IMR-90 (cell line): Measurements from ENCODE around the gene GMPPA. TPM values are rescaled to one million over a fixed set of nuclear protein-coding genes. Genes with fewer than 3 reads are reported as not detected.

ENCODE experiments used
- ATAC-seq: fragments of 200-7000 bp; cut with Tn5 transposase; 2 replicates; pipeline ENCODE4 v1.9.1; 2020; ENCODE audit warnings: low read depth, mild to moderate bottlenecking, moderate library complexity
- BruUV-seq: library from RNA; stranded (reverse); fragments of 400-500 nt; replicated peaks from 2 replicates; lab custom pipeline; 2021; lab: Mats Ljungman, UMichigan
- CTCF ChIA-PET: fragments of 300-600 bp; formaldehyde crosslinking; extraction: SDS; loops from one replicate; lab custom pipeline; 2021; ENCODE audit warnings: antibody characterized with exemption; lab: Yijun Ruan, JAX
- POLR2A ChIA-PET: fragments of 300-600 bp; sonication (Branson Sonifier 250); formaldehyde crosslinking; loops from one replicate; lab custom pipeline; 2022; ENCODE audit warnings: antibody characterized with exemption; ENCODE audit not compliant: unreplicated experiment; lab: Charles Lee
- DNase-seq: peaks from one replicate; pipeline ENCODE4 v3.0.0; 2013
- H2AFZ ChIP-seq: replicated peaks from 2 replicates; pipeline ENCODE3; 2013; ENCODE audit warnings: low read length, mild to moderate bottlenecking; ENCODE audit not compliant: poor library complexity
- H2AK5ac ChIP-seq: 2 replicates; pipeline ENCODE4 v1.6.1; 2013; ENCODE audit warnings: low read depth, low read length, inconsistent platforms
- H2AK9ac ChIP-seq: replicated peaks from 2 replicates; pipeline ENCODE3; 2013; ENCODE audit warnings: mild to moderate bottlenecking, low read depth, low read length, moderate library complexity; ENCODE audit not compliant: poor library complexity
- H2BK120ac ChIP-seq: 2 replicates; pipeline ENCODE4 v1.6.1; 2013; ENCODE audit warnings: low read depth, low read length, inconsistent platforms
- H2BK15ac ChIP-seq: 3 replicates; pipeline ENCODE4 v1.6.1; 2013; ENCODE audit warnings: low read depth, low read length, inconsistent platforms
- H2BK20ac ChIP-seq: 2 replicates; pipeline ENCODE4 v1.6.1; 2013; ENCODE audit warnings: low read depth, mild to moderate bottlenecking, inconsistent platforms, low read length, moderate library complexity
- H2BK5ac ChIP-seq: 2 replicates; pipeline ENCODE4 v1.6.1; 2013; ENCODE audit warnings: mild to moderate bottlenecking, low read depth, low read length, inconsistent platforms; ENCODE audit not compliant: poor library complexity, severe bottlenecking
- H3K14ac ChIP-seq: replicated peaks from 2 replicates; pipeline ENCODE4 v1.6.1; 2013; ENCODE audit warnings: low read depth, low read length, inconsistent platforms
- H3K18ac ChIP-seq: 2 replicates; pipeline ENCODE4 v1.6.1; 2013; ENCODE audit warnings: low read depth, low read length, control low read depth
- H3K23ac ChIP-seq: 2 replicates; pipeline ENCODE4 v1.6.1; 2013; ENCODE audit warnings: low read depth, low read length, inconsistent platforms
- H3K27ac ChIP-seq: 2 replicates; pipeline ENCODE4 v1.5.1; 2013; ENCODE audit warnings: mild to moderate bottlenecking, control low read depth, low read length; ENCODE audit not compliant: insufficient read depth
- H3K27me3 ChIP-seq: 2 replicates; pipeline ENCODE4 v1.6.1; 2013; ENCODE audit warnings: low read length; ENCODE audit not compliant: control insufficient read depth, insufficient read depth
- H3K36me3 ChIP-seq: 2 replicates; pipeline ENCODE4 v1.6.1; 2013; ENCODE audit warnings: low read length, mixed read lengths; ENCODE audit not compliant: control insufficient read depth, insufficient read depth
- H3K4ac ChIP-seq: 2 replicates; pipeline ENCODE4 v1.6.1; 2013; ENCODE audit warnings: low read depth, low read length, inconsistent platforms
- H3K4me1 ChIP-seq: 2 replicates; pipeline ENCODE4 v1.6.1; 2013; ENCODE audit warnings: low read length, mixed read lengths; ENCODE audit not compliant: control insufficient read depth, insufficient read depth
- H3K4me2 ChIP-seq: 2 replicates; pipeline ENCODE4 v1.6.1; 2013; ENCODE audit warnings: low read depth, mild to moderate bottlenecking, control low read depth, low read length, moderate library complexity
- H3K4me3 ChIP-seq: 2 replicates; pipeline ENCODE4 v1.5.1; 2013; ENCODE audit warnings: low read depth, mild to moderate bottlenecking, control low read depth, low read length, moderate library complexity; ENCODE audit not compliant: insufficient read depth
- H3K56ac ChIP-seq: 2 replicates; pipeline ENCODE4 v1.6.1; 2013; ENCODE audit warnings: low read length, inconsistent platforms; ENCODE audit not compliant: insufficient read depth; ENCODE audit errors: extremely low read depth
- H3K79me1 ChIP-seq, 2 experiments: 2 replicates each; pipeline ENCODE4 v1.6.1; 2013; ENCODE audit warnings: low read length in 2 of 2, inconsistent platforms in 1 of 2, low read depth in 1 of 2
- H3K9ac ChIP-seq: 2 replicates; pipeline ENCODE4 v1.6.1; 2013; ENCODE audit warnings: low read depth, low read length, control low read depth
- H3K9me1 ChIP-seq: 2 replicates; pipeline ENCODE4 v1.6.1; 2013; ENCODE audit warnings: low read length, inconsistent platforms; ENCODE audit not compliant: insufficient read depth
- H3K9me3 ChIP-seq: 2 replicates; pipeline ENCODE4 v1.6.1; 2013; ENCODE audit warnings: low read length; ENCODE audit not compliant: control insufficient read depth, insufficient read depth
- H4K20me1 ChIP-seq: 2 replicates; pipeline ENCODE4 v1.6.1; 2013; ENCODE audit warnings: low read length, inconsistent platforms; ENCODE audit not compliant: insufficient read depth
- H4K5ac ChIP-seq: 2 replicates; pipeline ENCODE4 v1.6.1; 2013; ENCODE audit warnings: mild to moderate bottlenecking, low read depth, low read length, control low read depth
- H4K8ac ChIP-seq, 2 experiments: 2 replicates each; pipeline ENCODE4 v1.6.1; 2013; ENCODE audit warnings: low read depth in 2 of 2, low read length in 2 of 2, control low read depth in 1 of 2, inconsistent platforms in 1 of 2
- H4K91ac ChIP-seq: 2 replicates; pipeline ENCODE4 v1.6.1; 2013; ENCODE audit warnings: low read depth, low read length, inconsistent platforms; ENCODE audit not compliant: insufficient read depth
- CEBPB ChIP-seq: IDR thresholded peaks from 2 replicates; pipeline ENCODE4 v1.6.1; 2012; ENCODE audit warnings: low read depth, low read length, improper control_type of control experiment
- CHD1 ChIP-seq: IDR thresholded peaks from 2 replicates; pipeline ENCODE4 v1.6.1; 2012; ENCODE audit warnings: low read depth, low read length, improper control_type of control experiment
- CTCF ChIP-seq: conservative IDR thresholded peaks from 2 replicates; pipeline ENCODE4 v1.5.1; 2012; ENCODE audit warnings: mild to moderate bottlenecking, low read depth, low read length, improper control_type of control experiment
- ELK1 ChIP-seq: fragments of 150-350 bp; IDR thresholded peaks from 2 replicates; pipeline ENCODE4 v1.6.1; 2016; ENCODE audit warnings: low read depth, mild to moderate bottlenecking, low read length, moderate library complexity, borderline replicate concordance
- MAZ ChIP-seq: IDR thresholded peaks from 2 replicates; pipeline ENCODE4 v1.6.1; 2012; ENCODE audit warnings: low read depth, mild to moderate bottlenecking, low read length, improper control_type of control experiment, moderate library complexity, borderline replicate concordance
- MXI1 ChIP-seq: IDR thresholded peaks from 2 replicates; pipeline ENCODE4 v1.6.1; 2012; ENCODE audit warnings: low read depth, mild to moderate bottlenecking, low read length, moderate library complexity, borderline replicate concordance
- RAD21 ChIP-seq: IDR thresholded peaks from 2 replicates; pipeline ENCODE4 v1.6.1; 2012; ENCODE audit warnings: low read length, improper control_type of control experiment
- SMC3 ChIP-seq: fragments of 150-350 bp; IDR thresholded peaks from 2 replicates; pipeline ENCODE4 v1.6.1; 2016; ENCODE audit warnings: low read depth, mild to moderate bottlenecking, antibody characterized with exemption, low read length, moderate library complexity
- USF2 ChIP-seq: fragments of 150-350 bp; IDR thresholded peaks from 2 replicates; pipeline ENCODE4 v1.6.1; 2017; ENCODE audit warnings: mild to moderate bottlenecking, antibody characterized with exemption, low read length, low read depth
- WGBS, 2 experiments: methylation state at CpG; one replicate each; pipeline versions ENCODE4 v1.1.5 to v1.1.7; 2013; ENCODE audit warnings: missing lambda C conversion rate in 2 of 2; ENCODE audit not compliant: insufficient read length in 1 of 2; ENCODE audit errors: extremely low coverage in 2 of 2; 5-methylcytosine and 5-hydroxymethylcytosine counted together
- dilution Hi-C: fragments of 300-500 bp; cut with HindIII; formaldehyde crosslinking; loops from one replicate; pipeline ENCODE4 v1.14.3; 2018; ENCODE audit warnings: low sequenced_read_pairs; ENCODE audit not compliant: unreplicated experiment
- in situ Hi-C: fragments of 300-500 bp; cut with MboI; formaldehyde crosslinking; loops from 3 replicates; pipeline ENCODE4 v1.14.3; 2019; ENCODE audit warnings: low sequenced_read_pairs, inconsistent platforms, mixed read lengths
- intact Hi-C: fragments of 100-400 bp; cut with micrococcal nuclease; formaldehyde crosslinking; loops from 2 replicates; pipeline ENCODE4 v1.10.0; 2022
- polyA plus RNA-seq, 3 experiments: library from polyadenylated mRNA; depleted of rRNA; stranded (reverse); fragments of >200 nt; gene quantifications; 2 replicates each; pipeline ENCODE4 v1.2.3, GENCODE V29; 2012; ENCODE audit warnings: low replicate concordance in 1 of 3
- total RNA-seq: library from RNA; depleted of rRNA; stranded (reverse); fragments of >200 nt; gene quantifications from 2 replicates; pipeline ENCODE4 v1.2.3, GENCODE V29; 2012

Gene GMPPA
- total and polyA plus RNA-seq, 2 of the 4 experiments (the other 2 are of a cell fraction) = 103 to 134 TPM

GRCh38 chr2:219490600-219491130 is 8.0 kb upstream of the GMPPA start:
- H2AK9ac ChIP-seq = no peak overlapping the region
- H3K4me1 ChIP-seq = peaks cover 2% of the 10 kb centered on the region
- no peak overlapping the region for H2AFZ ChIP-seq
- H3K9me1 ChIP-seq = no peaks in the 10 kb centered on the region
- in situ Hi-C loops = no loop called here
- no peak overlapping the region for H2BK20ac ChIP-seq
- BruUV-seq = no TSS peak
- no peak overlapping the region for H4K91ac ChIP-seq
- H4K5ac ChIP-seq = no peak overlapping the region
- H2BK15ac ChIP-seq = no peak overlapping the region
- H2BK120ac ChIP-seq = no peak overlapping the region
- no peak overlapping the region for H3K4me2 ChIP-seq
- DNase-seq (no peak), ATAC-seq (no peak)
- H3K27ac ChIP-seq = no peak overlapping the region
- 97% methylated on average over 4 of the region's 10 CpGs; no CpG with 5 or more reads in 1 of the 2 experiments for WGBS, 2 experiments
- no peak overlapping the region for H2AK5ac ChIP-seq
- TF ChIP-seq MXI1 = no peak
- TF ChIP-seq CHD1 = no peak
- TF ChIP-seq USF2 = no peak
- no peak for TF ChIP-seq SMC3
- no peak for TF ChIP-seq ELK1
- no peak for TF ChIP-seq CEBPB
- TF ChIP-seq RAD21 = no peak
- TF ChIP-seq CTCF = no peak
- TF ChIP-seq MAZ = no peak
- H3K4ac ChIP-seq = no peak overlapping the region
- no peaks in the 10 kb centered on the region for H3K9me3 ChIP-seq
- H3K9ac ChIP-seq = no peak overlapping the region
- H3K27me3 ChIP-seq = no peaks in the 10 kb centered on the region
- no peak overlapping the region for H3K23ac ChIP-seq
- no peak overlapping the region for H3K14ac ChIP-seq
- H3K79me1 ChIP-seq = no peaks in the 10 kb centered on the region
- no peak overlapping the region for H4K8ac ChIP-seq
- dilution Hi-C loops = no loop called here
- ChIA-PET POLR2A (no interaction called here), CTCF (interaction anchor here (1.5 kb wide), 1 partner anchor 31 kb away, joined by 5 read pairs; no protein-coding TSS in a partner anchor)
- no peak overlapping the region for H3K18ac ChIP-seq
- H3K36me3 ChIP-seq = peaks cover 32% of the 10 kb centered on the region; the same call in 1 of the 2 replicates
- H2BK5ac ChIP-seq = no peak overlapping the region
- intact Hi-C loops = no loop called here
- no peak overlapping the region for H3K4me3 ChIP-seq
- no peak overlapping the region for H3K56ac ChIP-seq
- no peaks in the 10 kb centered on the region for H4K20me1 ChIP-seq
